GM12872 (cell line): Measurements from ENCODE around the gene BUB1.

Experiments used
- CTCF ChIP-seq: IDR thresholded peaks from 3 replicates; pipeline ENCODE4 v1.5.1; 2011; ENCODE audit warnings: low read depth, mild to moderate bottlenecking, low read length, moderate library complexity; ENCODE audit not compliant: insufficient read depth

BUB1 gene

DNA sequence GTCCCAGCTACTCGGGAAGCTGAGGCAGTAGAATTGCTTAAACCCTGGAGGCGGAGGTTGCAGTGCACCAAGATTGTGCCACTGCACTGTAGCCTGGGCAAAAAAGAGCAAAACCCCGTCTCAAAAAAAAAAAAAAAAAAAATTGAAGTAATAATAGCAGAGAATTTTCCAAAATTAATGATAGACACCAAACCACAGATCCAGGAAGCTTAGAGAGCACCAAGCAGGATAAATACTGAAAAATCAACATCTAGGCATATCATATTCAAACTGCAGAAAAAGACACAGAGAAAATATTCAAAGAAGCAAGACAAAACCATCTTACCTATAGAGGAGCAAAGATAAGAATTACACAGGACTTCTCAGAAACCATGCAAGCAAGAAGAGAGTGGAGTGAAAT lies 33.5 kb downstream of the BUB1 start:
- TF ChIP-seq CTCF, result no peak

DNA sequence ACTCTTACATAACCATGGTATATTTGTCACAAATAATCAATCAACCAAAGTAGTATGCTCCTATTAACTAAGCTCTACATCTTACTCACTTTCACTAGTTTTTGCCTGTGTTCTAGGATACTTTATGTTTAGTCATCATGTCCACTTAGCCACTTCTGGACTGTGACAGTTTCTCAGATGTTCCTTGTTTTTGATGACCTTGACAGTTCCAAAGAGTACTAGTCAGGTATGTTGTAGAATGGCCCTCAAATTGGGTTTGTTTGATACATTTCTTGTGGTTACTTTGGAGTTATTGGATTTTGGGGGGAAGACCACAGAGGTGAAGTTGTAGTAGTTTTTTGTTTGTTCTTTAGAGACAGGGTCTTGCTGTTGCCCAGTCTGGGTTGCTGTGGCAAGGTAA lies 35.5 kb downstream of the BUB1 start:
- no peak for TF ChIP-seq CTCF

- TF ChIP-seq CTCF, result no peak
Observed at GRCh38 chr2:110639972-110640371, 37.9 kb downstream of the BUB1 start.

- no peak for TF ChIP-seq CTCF
Observed at GRCh38 chr2:110638952-110639695, 38.7 kb downstream of the BUB1 start.

DNA sequence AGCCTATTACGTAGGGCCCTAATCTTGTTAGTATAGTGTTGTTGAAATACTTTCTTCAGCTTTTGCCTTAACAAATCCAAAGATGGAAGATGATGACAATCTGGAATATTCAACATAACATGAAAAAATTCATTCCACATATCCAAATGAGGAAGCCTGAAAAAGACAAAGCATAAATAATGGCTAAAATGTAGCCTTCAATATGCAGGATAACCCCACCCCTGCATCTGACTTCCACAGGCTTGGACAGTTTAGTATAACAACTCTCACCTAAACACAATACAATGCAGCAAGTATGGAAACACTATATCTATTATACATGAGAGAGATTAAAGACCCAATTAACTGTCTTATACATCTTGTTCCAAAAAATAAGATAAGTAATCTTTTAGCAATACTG lies 39.9 kb downstream of the BUB1 start:
- TF ChIP-seq CTCF, result no peak

GRCh38 chr2:110637093-110637492 lies 40.8 kb downstream of the BUB1 start:
- TF ChIP-seq CTCF, result no peak
